Thyroid gland (tissue), 4 donors: Measurements from ENCODE around the gene RIC1.

Experiments used
- CTCF ChIP-seq, 6 experiments: fragments of 200-600 bp in 3 of 6; fragments of 450-650 bp in 3 of 6; sonication (generic) in 3 of 6; IDR thresholded peaks; one replicate each; pipeline ENCODE4 v1.5.1; 2016 to 2019; ENCODE audit warnings: antibody characterized with exemption in 6 of 6, mild to moderate bottlenecking in 2 of 6, inconsistent platforms in 1 of 6, moderate library complexity in 1 of 6
- POLR2A ChIP-seq, 2 donors: fragments of 450-650 bp; IDR thresholded peaks; one replicate each; pipeline ENCODE4 v1.6.1; 2017; ENCODE audit warnings: antibody characterized with exemption in 2 of 2, mild to moderate bottlenecking in 2 of 2, moderate library complexity in 1 of 2

- TF ChIP-seq CTCF (IDR thresholded peaks at IDR 0.05): no peak
- no peak for TF ChIP-seq POLR2A (IDR thresholded peaks at IDR 0.05)
These were observed 36.2 kb downstream of the RIC1 start for GRCh38 chr9:5665059-5665458.
